NOMO-1 treated with dmso at 0.1 percent for 144 hours (cell line): ENCODE results near the gene CD36.
"Not testable (repeated sequence)": the region's sequence is repeated elsewhere in the genome, so short reads cannot be mapped to it uniquely, and the experiment has no call there.

Experiments
- DNase-seq: peaks from one replicate; lab custom pipeline; 2025; ENCODE audit not compliant: unreplicated experiment; lab: John Stamatoyannopoulos, UW

Gene CD36

GRCh38 chr7:80649011-80649410, 10.6 kb downstream of the CD36 start:
- no peak for DNase-seq

DNA sequence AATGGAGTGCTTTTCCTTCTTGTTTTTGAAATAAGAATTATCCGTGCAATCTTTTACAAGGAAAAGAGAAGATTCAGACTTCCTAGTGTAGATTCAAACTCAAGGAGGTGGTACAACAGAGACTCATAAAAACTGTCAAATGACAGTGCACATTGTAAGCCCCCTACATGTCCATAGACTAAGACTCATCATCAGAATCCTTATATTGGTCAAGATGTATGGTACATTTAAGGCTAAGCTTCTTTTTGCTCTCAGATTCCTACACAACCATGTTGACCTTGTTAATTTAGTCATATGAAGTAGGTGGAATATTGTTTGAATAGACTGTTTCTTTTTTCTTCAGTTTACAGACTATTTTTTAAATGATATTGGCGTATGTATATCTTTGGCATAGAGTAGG, 11.6 kb downstream of the CD36 start:
- no peak for DNase-seq

- DNase-seq: no peak
Measured at GRCh38 chr7:80651471-80651870, 13.0 kb downstream of the CD36 start.

DNA sequence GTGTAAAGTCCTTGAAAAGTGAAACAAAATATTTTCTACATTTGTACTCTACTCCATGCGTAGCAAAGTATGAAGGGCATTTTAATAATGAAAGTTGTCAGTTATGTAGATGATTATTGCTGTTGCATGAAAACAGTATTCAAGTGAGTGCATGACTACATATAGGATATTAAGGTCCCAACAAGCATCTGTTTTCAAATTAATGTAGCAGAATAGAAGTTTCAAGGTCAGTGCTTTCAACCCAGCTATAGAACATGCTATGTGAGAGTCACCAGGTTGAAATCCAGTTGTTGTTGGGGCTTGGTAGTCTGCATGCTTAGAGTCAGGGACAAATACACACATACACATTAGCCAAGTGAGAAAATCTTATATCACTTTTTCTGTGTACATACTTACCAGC, 14.8 kb downstream of the CD36 start:
- DNase-seq: no peak

DNA sequence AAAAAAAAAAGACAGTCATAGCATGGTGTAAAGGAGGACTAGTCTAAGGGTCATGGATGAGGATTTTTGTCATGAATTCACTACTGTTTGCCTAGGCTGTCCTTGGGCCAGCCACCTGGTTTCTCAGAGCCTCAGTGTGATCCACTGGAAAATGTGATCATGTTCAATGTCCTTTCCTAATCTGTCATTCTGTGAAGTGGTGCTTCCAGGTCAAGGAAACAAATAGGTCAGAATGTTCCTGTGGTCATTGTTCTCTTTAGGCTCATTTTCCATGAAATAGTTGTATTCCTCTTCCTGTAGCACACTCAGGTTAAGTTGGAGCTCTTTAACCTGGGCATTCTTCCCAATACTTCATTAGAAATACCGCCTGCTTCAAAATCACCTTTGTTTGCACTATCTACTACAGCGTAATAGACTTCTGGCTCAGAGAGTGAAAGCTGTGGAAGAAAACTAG, 16.5 kb downstream of the CD36 start:
- DNase-seq: no peak

DNA sequence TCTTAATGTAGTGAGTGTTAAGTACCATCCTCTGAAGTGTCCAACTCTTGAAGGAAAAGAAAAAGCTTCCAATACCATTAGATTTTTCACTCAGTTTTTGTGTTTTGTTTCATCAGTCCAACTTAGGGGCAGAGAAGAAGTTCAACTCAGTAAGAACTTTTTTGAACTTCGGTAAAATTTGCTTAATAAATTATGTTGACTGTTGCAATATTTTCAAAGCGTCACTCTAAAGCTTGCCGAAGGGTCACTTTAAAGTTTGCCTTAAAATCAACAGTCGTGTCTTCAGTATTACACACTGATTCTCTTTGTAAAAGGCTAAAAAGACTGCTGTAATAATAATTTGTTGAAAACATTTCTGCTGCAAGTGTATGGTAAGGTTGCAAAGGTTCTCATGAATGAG, 17.6 kb downstream of the CD36 start:
- DNase-seq: no peak

- DNase-seq: peak; percentile 77
Measured at GRCh38 chr7:80659120-80660055, 20.9 kb downstream of the CD36 start.

- no peak for DNase-seq
Measured at GRCh38 chr7:80660939-80661338, 22.5 kb downstream of the CD36 start.

DNA sequence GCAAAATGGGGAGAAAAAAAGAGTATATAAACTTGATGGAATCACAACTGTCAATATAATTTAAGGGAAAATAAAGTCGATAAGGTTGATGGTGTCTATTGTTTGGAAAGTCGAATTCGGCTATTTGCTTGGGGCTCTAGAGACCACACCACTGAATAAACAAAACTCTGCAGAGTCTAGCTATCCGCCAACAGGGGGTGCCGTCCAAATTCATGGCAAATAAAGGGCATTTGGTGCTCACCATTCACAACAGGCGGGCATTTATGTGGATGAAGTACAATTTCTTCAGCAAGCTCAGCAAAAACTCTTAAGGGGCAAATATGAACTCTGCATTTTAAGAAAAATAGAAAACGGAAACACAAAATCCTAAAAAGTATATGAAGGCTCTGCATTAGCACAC, 23.3 kb downstream of the CD36 start:
- peak; percentile 37 for DNase-seq

DNA sequence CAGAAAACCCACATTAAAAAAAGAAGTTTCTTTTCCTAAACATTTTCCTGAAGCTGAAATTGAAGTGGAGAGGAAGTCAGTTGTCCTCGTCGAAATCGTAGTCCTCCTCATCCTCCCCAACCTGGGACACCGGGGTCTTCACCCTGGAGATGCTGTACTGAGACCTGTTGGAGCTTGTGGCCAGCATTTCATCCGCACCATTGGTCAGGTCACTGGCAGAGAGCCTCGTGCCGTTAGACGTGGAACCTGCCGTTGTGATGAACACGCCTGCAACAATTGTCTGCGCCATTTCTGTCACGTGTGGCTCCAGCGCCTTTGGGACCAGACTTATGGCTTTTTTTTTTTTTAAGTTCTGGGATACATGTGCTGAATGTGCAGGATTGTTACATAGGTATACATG, 23.8 kb downstream of the CD36 start:
- no peak for DNase-seq

DNA sequence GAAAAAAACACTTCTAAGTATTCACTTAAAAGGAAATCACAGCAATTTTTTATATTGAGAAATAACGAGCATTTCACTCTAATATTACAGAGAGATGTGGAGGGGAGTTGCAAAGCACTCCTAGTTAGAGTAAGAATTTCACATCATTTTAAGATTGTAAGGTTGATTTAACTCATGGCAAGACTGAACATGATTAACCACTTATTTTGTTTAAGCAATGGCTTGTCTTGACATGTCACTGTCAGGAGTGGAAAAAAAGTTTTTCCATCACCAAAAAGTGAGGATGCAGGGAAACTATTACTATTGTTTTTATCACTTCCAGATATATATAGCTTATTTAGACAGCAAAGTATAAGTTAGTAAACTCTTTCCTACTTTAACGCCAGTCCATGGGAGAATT, 27.1 kb downstream of the CD36 start:
- no peak for DNase-seq

- no peak for DNase-seq
Measured at GRCh38 chr7:80666376-80666775, 27.9 kb downstream of the CD36 start.

- not testable (repeated sequence) for DNase-seq
Measured at GRCh38 chr7:80669367-80669766, 30.9 kb downstream of the CD36 start.

- peak; percentile 38 for DNase-seq
Measured at GRCh38 chr7:80671744-80672143, 33.3 kb downstream of the CD36 start.

GRCh38 chr7:80675090-80675489, 36.6 kb downstream of the CD36 start:
- DNase-seq: no peak

DNA sequence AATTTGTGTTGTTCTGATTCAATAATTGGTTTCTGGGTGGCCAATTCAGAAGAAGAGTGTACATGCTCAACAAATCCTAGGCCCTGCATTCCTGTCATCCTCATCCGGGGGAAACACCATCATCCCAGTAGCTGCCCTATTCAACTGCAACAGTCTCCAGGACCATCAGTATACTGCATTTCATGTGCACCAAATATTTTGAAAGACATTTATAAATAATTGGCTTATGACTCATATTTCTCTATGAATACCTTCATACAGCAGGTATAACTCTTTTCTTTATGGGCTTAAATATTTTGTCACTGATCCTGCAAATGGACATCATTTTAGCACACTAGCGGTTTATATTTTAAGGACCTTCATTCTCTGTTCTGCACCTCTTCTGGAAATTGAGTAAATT, 38.0 kb downstream of the CD36 start:
- no peak for DNase-seq

DNA sequence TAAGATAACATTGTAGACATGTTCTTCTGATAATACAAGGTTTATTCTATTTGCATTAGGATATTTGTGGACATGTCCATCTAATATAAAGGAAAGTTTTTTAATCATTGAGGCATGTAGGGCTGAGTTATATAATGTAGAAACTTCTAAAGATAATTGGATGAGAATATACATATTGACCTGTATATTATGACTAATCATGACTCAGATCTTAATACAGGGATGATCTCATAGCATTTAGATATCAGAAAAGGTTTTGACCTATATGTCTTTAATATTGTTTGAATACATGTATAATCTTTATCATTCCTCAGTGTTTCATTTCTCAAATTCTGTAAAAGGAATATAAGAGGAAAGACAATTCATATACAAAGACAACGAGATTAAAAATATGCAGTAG, 39.2 kb downstream of the CD36 start:
- DNase-seq: no peak

DNA sequence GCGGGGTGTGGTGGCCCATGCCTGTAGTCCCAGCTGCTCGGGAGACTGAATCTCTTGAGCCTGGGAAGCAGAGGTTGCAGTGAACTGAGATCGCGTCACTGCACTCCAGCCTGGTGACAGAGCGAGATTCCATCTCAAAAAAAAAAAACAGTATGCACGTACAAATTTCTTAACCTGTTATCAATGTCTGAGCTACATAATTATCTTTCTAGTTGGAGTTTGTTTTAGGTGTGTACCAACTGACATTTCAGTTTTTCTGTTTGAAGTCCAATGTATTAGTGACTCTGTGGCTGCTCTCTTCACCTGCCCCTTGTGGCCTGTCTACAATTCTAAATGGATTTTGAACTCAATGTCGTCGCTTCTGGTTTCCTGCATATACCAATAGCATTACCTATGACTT, 40.3 kb downstream of the CD36 start:
- DNase-seq: no peak

DNA sequence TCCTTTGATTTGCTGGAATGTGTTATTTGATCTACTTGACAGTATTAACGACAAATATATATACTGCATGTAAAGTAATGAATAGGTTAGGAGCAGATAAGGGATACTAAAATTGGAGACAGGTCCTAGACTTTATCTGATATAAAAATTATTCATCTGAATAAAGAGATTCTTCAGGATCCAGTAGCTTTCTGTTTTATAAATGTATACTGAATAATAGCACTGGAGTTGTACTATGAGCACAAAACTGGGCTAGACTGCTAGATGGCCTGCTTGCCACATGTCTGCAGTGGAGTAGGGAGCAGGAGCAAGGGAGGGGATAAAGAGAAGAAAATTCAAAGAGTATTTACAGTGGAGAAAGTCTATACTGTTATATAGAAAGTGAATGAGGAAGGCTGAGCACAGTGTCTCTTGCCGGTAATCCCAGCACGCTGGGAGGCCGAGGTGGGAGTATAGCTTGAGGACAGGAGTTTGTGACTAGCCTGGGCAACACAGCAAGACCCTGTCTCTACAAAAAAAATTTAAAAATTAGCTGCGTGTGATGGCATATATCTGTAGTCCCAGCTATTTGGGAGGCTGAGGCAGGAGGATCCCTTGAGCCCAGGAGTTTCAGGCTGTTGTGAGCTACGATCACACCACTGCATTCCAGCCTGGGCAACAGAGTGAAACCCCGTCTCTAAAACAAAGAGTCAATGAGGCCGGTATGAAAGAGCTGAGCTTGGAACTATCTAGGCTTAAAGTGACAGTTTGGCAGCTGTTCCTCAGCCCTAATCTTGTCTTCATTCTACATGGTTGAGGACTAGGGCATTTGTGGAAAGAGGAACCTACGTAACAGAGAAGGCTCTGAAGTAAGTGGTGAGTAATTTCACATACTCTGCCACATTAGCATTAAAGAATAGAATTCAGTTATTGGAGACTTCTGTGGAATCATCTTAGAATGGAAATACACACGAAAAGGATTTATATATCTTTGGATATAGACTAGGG, 41.8 kb downstream of the CD36 start:
- DNase-seq: peak; percentile 87

DNA sequence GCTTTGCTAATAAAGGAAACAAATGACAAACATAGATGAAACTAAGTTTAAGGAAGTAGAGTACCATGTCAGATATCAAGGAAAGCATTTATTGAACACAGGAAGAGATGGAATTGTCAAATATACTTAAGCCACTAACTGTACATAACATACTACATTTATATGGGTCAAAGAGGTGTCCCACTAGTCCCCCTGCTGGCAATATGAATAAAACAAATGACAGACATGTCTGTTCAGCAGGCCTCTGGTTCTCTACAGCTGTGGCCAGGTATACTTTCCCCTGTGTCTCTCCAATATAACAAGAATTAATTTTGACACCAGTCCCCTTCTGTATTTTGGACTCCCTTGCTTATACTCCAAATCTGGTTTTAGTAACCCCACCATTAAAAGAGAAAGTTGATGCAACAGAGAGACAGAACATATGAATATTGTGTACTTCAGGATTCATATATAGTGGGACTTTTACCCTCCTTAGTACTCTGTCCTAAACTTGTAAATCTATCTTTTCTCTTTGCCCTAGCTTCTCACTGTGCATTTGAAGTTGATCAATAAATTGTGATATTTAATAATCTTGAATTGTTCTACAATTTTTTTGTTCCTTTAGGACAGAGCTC, 42.9 kb downstream of the CD36 start:
- DNase-seq: no peak

DNA sequence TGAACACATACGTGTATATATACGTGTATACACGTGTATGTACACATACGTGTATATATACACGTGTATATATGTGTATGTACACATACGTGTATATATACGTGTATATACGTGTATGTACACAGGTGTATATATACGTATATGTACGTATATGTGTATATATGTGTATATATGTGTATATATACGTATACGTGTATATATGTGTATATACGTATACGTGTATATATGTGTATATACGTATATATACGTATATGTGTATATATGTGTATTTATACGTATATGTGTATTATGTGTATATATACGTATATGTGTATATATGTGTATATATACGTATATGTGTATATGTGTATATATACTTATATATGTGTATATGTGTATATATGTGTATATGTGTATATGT, 44.3 kb downstream of the CD36 start:
- no peak for DNase-seq
